AG10803 (cell line): ENCODE data around the gene MCM3AP.
"Not testable (repeated sequence)": the region's sequence is repeated elsewhere in the genome, so short reads cannot be mapped to it uniquely, and the experiment has no call there.

ENCODE experiments used
- DNase-seq: peaks from one replicate; pipeline ENCODE4 v3.0.0; 2010; ENCODE audit warnings: low read depth
- H3K4me3 ChIP-seq: 2 replicates; pipeline ENCODE4 v1.5.1; 2011; ENCODE audit warnings: mild to moderate bottlenecking, low read length, control low read depth
- TF ChIP-seq, protein P1 (sequence below): conservative IDR thresholded peaks from 2 replicates; pipeline ENCODE4 v1.5.1; 2011; ENCODE audit warnings: mild to moderate bottlenecking, low read length, control low read depth, inconsistent platforms

MCM3AP gene

DNA sequence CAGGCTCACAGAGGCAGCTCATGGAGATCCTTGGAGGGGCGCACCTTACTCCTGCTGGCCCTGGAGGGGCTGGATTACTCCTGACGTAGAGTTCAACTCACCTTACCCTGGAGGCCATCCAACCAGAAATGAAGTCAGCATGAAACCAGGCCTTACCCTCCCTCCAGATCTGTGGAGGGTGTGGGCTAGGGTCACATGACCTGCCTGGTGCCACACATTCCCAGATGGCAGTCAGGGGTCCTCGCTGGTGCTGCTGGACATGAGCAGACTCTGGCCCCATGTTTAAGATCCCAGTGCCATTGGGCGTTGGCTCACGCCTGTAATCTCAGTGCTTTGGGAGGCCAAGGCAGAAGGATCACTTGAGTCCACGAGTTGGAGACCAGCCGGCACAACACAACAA is 33.8 kb upstream of the MCM3AP start:
- H3K4me3 ChIP-seq = no peak overlapping the region
- TF ChIP-seq, protein P1, sequence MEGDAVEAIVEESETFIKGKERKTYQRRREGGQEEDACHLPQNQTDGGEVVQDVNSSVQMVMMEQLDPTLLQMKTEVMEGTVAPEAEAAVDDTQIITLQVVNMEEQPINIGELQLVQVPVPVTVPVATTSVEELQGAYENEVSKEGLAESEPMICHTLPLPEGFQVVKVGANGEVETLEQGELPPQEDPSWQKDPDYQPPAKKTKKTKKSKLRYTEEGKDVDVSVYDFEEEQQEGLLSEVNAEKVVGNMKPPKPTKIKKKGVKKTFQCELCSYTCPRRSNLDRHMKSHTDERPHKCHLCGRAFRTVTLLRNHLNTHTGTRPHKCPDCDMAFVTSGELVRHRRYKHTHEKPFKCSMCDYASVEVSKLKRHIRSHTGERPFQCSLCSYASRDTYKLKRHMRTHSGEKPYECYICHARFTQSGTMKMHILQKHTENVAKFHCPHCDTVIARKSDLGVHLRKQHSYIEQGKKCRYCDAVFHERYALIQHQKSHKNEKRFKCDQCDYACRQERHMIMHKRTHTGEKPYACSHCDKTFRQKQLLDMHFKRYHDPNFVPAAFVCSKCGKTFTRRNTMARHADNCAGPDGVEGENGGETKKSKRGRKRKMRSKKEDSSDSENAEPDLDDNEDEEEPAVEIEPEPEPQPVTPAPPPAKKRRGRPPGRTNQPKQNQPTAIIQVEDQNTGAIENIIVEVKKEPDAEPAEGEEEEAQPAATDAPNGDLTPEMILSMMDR = no peak
- no peak for DNase-seq

DNA sequence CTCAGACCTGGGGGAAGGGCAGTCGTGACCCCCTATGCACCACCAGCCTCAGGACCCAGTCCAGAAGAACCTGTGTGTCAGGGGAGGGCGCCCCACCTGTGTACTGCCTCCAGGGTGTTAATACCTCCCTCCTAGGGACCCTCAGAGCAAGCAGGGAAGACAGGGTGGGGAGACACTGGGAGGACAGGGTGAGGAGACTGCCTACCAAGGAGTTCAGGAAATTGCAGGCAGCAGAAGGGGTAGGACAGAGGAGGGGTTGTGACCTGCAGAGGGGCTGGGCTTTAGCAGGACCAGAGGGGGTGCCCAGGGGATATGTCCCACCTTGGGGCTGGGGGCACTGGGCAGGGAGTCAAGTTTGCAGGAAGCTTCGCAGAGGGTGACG is 33.0 kb upstream of the MCM3AP start:
- TF ChIP-seq, protein P1 = no peak
- no peak overlapping the region for H3K4me3 ChIP-seq
- DNase-seq = no peak

DNA sequence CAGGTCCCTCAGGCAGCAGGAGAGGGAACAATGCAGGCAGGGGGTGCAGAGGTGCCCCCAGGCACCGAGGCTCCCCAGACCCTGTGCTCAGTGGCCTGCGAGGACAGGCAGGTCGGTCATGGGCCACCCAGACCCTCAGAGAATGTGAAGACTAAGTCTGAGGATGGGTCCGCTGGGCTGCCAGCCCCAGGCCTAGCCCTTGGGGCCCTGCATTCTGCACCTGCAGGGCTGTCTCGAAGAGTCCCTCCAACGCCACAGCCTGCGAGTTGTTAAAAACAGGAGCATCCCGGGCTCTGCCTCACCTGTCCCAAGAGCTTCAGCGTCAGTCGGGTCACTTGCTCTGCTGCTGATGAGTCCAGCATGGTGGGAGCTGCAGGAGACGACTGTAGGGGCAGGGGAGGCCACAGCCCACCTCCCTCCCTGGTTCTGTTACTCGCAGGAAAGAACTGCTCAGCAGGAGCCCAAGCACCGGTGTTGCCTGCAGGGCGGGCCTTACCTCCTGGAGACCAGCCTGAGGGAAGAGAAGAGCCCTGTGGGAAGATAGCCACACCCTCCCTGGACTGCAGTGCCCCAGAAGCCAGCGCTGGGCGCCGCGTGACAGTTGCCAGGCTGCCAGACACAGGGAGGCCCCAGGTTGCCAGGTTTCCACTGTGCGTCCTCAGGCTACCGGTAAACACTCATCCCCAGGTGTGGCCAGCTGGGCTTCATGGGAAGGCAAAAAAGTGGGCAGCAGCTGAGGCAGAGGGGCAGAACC is 32.5 kb upstream of the MCM3AP start:
- TF ChIP-seq, protein P1 = no peak
- no peak overlapping the region for H3K4me3 ChIP-seq
- DNase-seq = no peak

DNA sequence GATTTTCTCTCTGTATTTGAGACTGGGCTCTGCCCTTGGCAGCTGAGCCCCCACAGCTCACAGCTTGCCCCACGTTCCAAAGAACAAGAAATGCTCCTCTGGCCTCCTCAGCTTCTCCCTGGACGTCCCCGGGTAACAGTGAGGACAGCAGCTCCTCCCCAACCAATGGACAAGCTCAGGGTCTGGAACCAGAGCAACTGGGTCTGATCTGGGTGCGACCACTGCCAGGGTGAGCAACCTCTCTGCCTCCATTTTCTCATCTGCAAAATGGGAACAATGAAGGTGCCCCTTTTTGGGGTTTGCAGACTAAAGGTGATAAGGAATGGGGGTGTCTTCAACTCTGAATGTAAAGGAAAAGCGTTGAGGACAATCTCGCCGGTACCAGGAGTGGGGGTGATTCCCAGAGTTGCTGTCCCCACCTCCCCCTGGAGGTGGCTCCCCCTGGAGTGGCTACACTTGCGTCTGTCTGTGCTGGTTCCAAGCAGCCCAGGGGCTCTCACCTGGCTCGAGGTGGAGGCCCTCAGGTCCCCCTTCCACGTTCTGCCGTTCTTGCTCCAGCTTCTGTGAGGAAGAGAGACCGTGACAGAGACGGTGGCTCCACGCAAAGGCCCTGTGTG is 31.4 kb upstream of the MCM3AP start:
- no peak overlapping the region for H3K4me3 ChIP-seq
- DNase-seq = no peak
- TF ChIP-seq, protein P1 = no peak

DNA sequence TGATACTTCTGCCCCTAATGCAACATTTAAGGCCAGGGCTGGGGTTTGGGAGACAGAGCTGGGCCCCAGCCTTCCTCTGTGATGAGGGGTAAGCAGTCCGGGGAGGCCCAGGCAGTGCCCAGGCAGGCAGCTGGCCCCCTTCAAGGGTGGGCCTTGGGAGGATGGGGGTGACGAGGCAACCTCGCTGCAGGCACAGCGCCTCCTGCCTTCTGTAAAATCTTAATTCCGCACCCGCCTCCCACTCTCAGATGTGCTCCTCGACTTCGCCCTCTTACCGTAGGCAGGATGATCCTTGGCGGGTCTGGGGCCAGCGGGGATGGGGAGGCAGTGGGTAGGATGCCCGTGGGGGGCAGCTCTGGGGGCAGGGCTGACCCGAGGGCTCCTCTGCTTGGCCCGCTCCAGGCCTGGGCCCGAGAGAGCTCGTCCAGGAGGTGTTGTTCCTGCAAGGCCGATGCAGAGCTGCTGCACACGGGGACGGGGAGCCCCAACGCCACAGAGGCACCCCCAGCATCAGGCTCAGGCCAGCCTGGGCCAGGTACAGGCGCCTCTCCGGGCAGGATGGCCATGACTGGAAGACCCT is 29.1 kb upstream of the MCM3AP start:
- DNase-seq = no peak
- no peak overlapping the region for H3K4me3 ChIP-seq
- TF ChIP-seq, protein P1 = no peak

DNA sequence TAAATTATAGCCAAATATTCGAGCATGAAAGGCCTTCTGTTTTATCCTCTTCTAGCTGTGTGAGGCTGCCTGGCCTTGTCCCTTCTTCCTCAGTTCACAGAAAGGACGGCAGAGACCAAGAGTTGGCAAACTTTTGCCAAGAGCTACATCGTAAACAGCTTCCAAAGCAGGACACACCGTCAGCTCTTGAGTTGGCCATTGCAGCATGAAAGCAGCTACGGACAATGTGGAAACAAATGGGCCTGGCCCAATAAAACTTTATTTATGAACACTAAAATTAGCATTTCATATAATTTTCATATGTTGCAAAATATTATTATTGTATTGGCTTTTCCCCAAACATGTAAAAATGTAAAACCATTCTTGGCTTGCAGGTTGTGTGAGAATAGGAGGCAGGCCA is 27.5 kb upstream of the MCM3AP start:
- TF ChIP-seq, protein P1 = no peak
- no peak for DNase-seq

DNA sequence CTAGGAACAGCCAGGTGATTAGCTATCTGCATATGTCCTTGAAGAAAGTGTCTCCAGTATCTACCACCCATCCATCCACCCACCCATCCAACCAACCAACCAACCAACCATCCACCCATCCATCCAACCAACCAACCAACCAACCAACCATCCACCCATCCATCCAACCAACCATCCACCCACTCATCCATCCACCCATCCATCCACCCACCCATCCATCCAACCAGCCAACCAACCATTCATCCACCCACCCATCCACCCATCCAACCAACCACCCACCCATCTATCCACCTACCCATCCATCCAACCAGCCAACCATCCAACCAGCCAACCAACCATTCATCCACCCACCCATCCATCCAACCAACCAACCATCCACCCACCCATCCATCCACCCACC is 26.2 kb upstream of the MCM3AP start:
- TF ChIP-seq, protein P1 = no peak
- no peak for DNase-seq
- H3K4me3 ChIP-seq = no peak overlapping the region

More for the DNA sequence above, 27.5 kb upstream of the MCM3AP start:
- H3K4me3 ChIP-seq = no peak overlapping the region

DNA sequence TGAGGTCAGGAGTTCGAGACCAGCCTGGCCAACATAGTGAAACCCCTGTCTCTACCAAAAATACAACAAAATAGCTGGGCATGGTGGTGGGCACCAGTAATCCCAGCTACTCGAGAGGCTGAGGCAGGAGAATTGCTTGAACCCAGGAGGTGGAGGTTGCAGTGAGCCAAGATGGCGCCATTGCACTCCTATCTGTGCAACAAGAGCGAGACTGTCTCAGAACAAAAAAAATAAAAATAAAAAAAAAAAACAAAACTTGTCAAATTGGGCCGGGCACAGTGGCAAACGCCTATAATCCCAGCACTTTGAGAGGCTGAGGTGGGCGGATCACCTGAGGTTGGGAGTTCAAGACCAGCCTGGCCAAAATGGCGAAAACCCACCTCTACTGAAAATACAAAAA is 24.8 kb upstream of the MCM3AP start:
- H3K4me3 ChIP-seq, DNase-seq: not testable (repeated sequence)
